Measurements from ENCODE around the gene CHCT1.

CHCT1 gene

GRCh38 chr17:60390186-60390585, 32.1 kb upstream of the CHCT1 start:
- H3K79me2 ChIP-seq (ENCODE audit: insufficient read depth, low read depth) = peaks cover 31% of the 10 kb centered on the region; the same call in 1 of the 2 replicates

GRCh38 chr17:60390925-60391470, 31.3 kb upstream of the CHCT1 start:
- H3K36me3 ChIP-seq (ENCODE audit: insufficient read depth) = no peaks in the 10 kb centered on the region
- TF ChIP-seq CTCF (conservative IDR thresholded peaks at IDR 0.05; ENCODE audit: low read depth, low read length) = no peak
- peak overlapping the region; percentile 66 for H3K9ac ChIP-seq
- no peak overlapping the region for H3K4me3 ChIP-seq (IDR thresholded peaks at IDR 0.05; ENCODE audit: insufficient read depth, low read depth, low read length)
- H4K20me1 ChIP-seq (ENCODE audit: insufficient read depth) = no peaks in the 10 kb centered on the region
- H2AFZ ChIP-seq (ENCODE audit: low read depth) = peak overlapping the region; percentile 75; the same call in 1 of the 2 replicates
- H3K4me1 ChIP-seq (ENCODE audit: low read depth, poor library complexity, severe bottlenecking) = peaks cover 18% of the 10 kb centered on the region
- H3K27me3 ChIP-seq (ENCODE audit: insufficient read depth, low read depth) = no peaks in the 10 kb centered on the region
- peaks cover 25% of the 10 kb centered on the region; the same call in 1 of the 2 replicates for H3K79me2 ChIP-seq (ENCODE audit: insufficient read depth, low read depth)
- H3K4me2 ChIP-seq = peak overlapping the region; percentile 81
- H3K27ac ChIP-seq = peak overlapping the region; percentile 68; the same call in 1 of the 2 replicates

More at GRCh38 chr17:60390186-60390585, 32.1 kb upstream of the CHCT1 start:
- H3K4me1 ChIP-seq (ENCODE audit: low read depth, poor library complexity, severe bottlenecking) = peaks cover 18% of the 10 kb centered on the region
- no peak for TF ChIP-seq CTCF (conservative IDR thresholded peaks at IDR 0.05; ENCODE audit: low read depth, low read length)
- no peaks in the 10 kb centered on the region for H3K36me3 ChIP-seq (ENCODE audit: insufficient read depth)
- H4K20me1 ChIP-seq (ENCODE audit: insufficient read depth) = no peaks in the 10 kb centered on the region
- H3K27me3 ChIP-seq (ENCODE audit: insufficient read depth, low read depth) = no peaks in the 10 kb centered on the region
- peak overlapping the region; percentile 81 for H3K4me2 ChIP-seq
- no peak overlapping the region for H2AFZ ChIP-seq (ENCODE audit: low read depth)
- no peak overlapping the region for H3K9ac ChIP-seq
- H3K4me3 ChIP-seq (IDR thresholded peaks at IDR 0.05; ENCODE audit: insufficient read depth, low read depth, low read length) = no peak overlapping the region
- H3K27ac ChIP-seq = no peak overlapping the region

- no peaks in the 10 kb centered on the region for H3K27me3 ChIP-seq (ENCODE audit: insufficient read depth, low read depth)
- H3K4me2 ChIP-seq = peak overlapping the region; percentile 81
- H3K4me1 ChIP-seq (ENCODE audit: low read depth, poor library complexity, severe bottlenecking) = peaks cover 18% of the 10 kb centered on the region
- H3K27ac ChIP-seq = peak overlapping the region; percentile 68; the same call in 1 of the 2 replicates
- H3K36me3 ChIP-seq (ENCODE audit: insufficient read depth) = no peaks in the 10 kb centered on the region
- H4K20me1 ChIP-seq (ENCODE audit: insufficient read depth) = no peaks in the 10 kb centered on the region
- H3K4me3 ChIP-seq (IDR thresholded peaks at IDR 0.05; ENCODE audit: insufficient read depth, low read depth, low read length) = no peak overlapping the region
- peaks cover 20% of the 10 kb centered on the region; the same call in 1 of the 2 replicates for H3K79me2 ChIP-seq (ENCODE audit: insufficient read depth, low read depth)
- peak overlapping the region; percentile 75 for H2AFZ ChIP-seq (ENCODE audit: low read depth)
- TF ChIP-seq CTCF (conservative IDR thresholded peaks at IDR 0.05; ENCODE audit: low read depth, low read length) = no peak
- H3K9ac ChIP-seq = peak overlapping the region; percentile 66
Measured at GRCh38 chr17:60391471-60392041, 30.7 kb upstream of the CHCT1 start.

- no peak for TF ChIP-seq CTCF (conservative IDR thresholded peaks at IDR 0.05; ENCODE audit: low read depth, low read length)
- Histone ChIP-seq H3K27me3 (ENCODE audit: insufficient read depth, low read depth) (no peaks in the 10 kb centered on the region), H3K9ac (peak within 1 kb of the TSS; percentile 68), H2AFZ (ENCODE audit: low read depth) (peak within 1 kb of the TSS; percentile 75), H3K27ac (peak within 1 kb of the TSS; percentile 68), H3K4me2 (peak within 1 kb of the TSS; percentile 81), H3K79me2 (ENCODE audit: insufficient read depth, low read depth) (peaks cover 15% of the 10 kb centered on the region; the same call in 1 of the 2 replicates), H3K36me3 (ENCODE audit: insufficient read depth) (no peaks in the 10 kb centered on the region), H3K4me3 (IDR thresholded peaks at IDR 0.05; ENCODE audit: insufficient read depth, low read depth, low read length) (peak within 1 kb of the TSS; percentile 72), H3K4me1 (ENCODE audit: low read depth, poor library complexity, severe bottlenecking) (peaks cover 18% of the 10 kb centered on the region), H4K20me1 (ENCODE audit: insufficient read depth) (no peaks in the 10 kb centered on the region)
Measured at GRCh38 chr17:60392042-60392844, 30.0 kb upstream of the CHCT1 start, which contains the start of gene USP32. TSS of gene USP32 (minus strand) at chr17:60392133. CDS start at chr17:60391939, 194 bp downstream.

Measured in KMS-11 (cell line).